Measurements from ENCODE around the gene SAA2. TPM values are rescaled to one million over a fixed set of nuclear protein-coding genes. Genes with fewer than 3 reads are reported as not detected.
A peak's percentile ranks its signal among the peaks of the same experiment; 100 is the strongest.
"Not testable (repeated sequence)": the region's sequence is repeated elsewhere in the genome, so short reads cannot be mapped to it uniquely, and the experiment has no call there.

SAA2 gene
- total RNA-seq, 1 donor from 2014 or later: not detected

DNA sequence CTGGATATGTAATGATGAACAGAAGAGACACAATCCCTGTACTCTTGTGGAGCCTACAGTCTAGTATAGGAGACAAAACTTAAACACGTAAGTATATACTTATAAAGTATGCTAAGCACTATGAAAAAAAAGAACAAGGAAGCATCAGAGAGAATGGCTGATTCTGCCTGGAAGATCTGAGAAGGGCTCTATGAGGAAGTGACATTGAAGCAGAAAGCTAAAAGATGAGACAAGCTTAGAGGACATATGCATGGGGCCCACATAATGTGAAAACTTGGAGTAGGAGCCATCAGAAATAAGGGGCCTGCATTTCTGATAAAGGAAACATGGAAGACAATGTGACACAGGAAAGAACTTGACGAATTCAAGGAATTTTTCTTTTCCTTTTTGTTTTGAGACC is 34.2 kb upstream of the SAA2 start:
- no peak for DNase-seq (ENCODE audit: low spot score)
- TF ChIP-seq CTCF (IDR thresholded peaks at IDR 0.05): no peak
- no peak overlapping the region for H3K27ac Mint-ChIP-seq (ENCODE audit: unreplicated experiment)
- H3K27me3 Mint-ChIP-seq (ENCODE audit: low read depth): no peaks in the 10 kb centered on the region
- H3K9me3 Mint-ChIP-seq (ENCODE audit: low read depth): no peaks in the 10 kb centered on the region
- peaks cover 47% of the 10 kb centered on the region for H3K36me3 Mint-ChIP-seq (ENCODE audit: low read depth)
- H3K4me1 Mint-ChIP-seq (ENCODE audit: low read depth): no peaks in the 10 kb centered on the region
- no peak overlapping the region for H3K4me3 Mint-ChIP-seq (ENCODE audit: unreplicated experiment)

DNA sequence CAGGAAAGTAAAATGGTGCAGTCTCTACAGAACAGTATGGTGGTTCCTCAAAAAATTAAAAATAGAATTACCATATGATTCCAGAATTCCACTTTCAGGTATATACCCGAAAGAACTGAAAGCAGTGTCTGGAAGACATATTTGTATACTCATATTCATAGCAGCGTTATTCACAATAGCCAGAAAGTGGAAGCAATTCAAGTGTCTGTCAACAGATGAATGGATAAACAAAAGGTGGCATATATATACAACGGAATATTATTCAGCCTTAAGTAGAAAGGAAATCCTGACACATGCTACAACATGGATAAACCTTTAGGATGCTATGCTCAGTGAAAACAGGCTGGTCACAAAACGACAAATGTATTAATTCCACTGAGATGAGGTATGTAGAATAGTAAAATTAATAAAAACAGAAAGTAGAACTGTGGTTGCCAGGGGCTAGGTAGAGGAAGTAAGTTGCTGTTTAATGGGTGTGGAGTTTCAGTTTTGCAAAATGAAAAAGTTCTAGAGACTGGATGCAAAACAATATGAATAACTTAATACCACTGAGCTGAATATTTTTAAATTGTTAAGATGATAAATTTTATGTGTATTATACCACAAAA is 32.1 kb upstream of the SAA2 start:
- H3K36me3 Mint-ChIP-seq (ENCODE audit: low read depth): peaks cover 46% of the 10 kb centered on the region

GRCh38 chr11:18277565-18278271 is 29.2 kb upstream of the SAA2 start:
- Mint-ChIP-seq H3K36me3 (ENCODE audit: low read depth) (peaks cover 38% of the 10 kb centered on the region), H3K4me1 (ENCODE audit: low read depth) (no peaks in the 10 kb centered on the region), H3K27ac (ENCODE audit: unreplicated experiment) (no peak overlapping the region), H3K4me3 (ENCODE audit: unreplicated experiment) (no peak overlapping the region), H3K9me3 (ENCODE audit: low read depth) (no peaks in the 10 kb centered on the region), H3K27me3 (ENCODE audit: low read depth) (no peaks in the 10 kb centered on the region)
- DNase-seq (ENCODE audit: low spot score): no peak
- TF ChIP-seq CTCF (IDR thresholded peaks at IDR 0.05): no peak

More for the DNA sequence above, 32.1 kb upstream of the SAA2 start:
- H3K27me3 Mint-ChIP-seq (ENCODE audit: low read depth): no peaks in the 10 kb centered on the region
- H3K9me3 Mint-ChIP-seq (ENCODE audit: low read depth): no peaks in the 10 kb centered on the region
- H3K27ac Mint-ChIP-seq (ENCODE audit: unreplicated experiment): no peak overlapping the region
- TF ChIP-seq CTCF (IDR thresholded peaks at IDR 0.05): no peak
- DNase-seq (ENCODE audit: low spot score): no peak
- H3K4me1 Mint-ChIP-seq (ENCODE audit: low read depth): no peaks in the 10 kb centered on the region
- H3K4me3 Mint-ChIP-seq (ENCODE audit: unreplicated experiment): no peak overlapping the region

DNA sequence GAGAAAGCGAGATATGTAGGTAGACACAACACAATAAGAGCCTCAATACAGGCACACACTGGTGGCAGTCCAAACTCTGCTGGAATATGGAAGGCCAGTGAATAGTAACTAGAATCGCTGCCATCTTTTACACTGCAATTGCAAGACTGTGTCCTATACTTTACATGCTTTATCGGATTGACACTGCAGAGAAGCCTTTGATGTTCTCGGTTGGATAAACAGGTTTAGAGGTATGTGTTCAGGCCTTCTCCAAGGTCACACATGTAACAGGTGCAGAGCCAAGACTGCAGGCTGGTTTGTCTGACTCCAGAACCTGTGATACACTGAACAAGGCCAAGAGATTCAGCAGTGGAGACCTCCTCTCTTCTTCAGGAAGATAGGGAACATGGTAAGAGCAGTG is 22.7 kb upstream of the SAA2 start:
- Mint-ChIP-seq H3K27ac (ENCODE audit: unreplicated experiment) (no peak overlapping the region), H3K36me3 (ENCODE audit: low read depth) (peaks cover 8% of the 10 kb centered on the region), H3K27me3 (ENCODE audit: low read depth) (no peaks in the 10 kb centered on the region), H3K4me3 (ENCODE audit: unreplicated experiment) (no peak overlapping the region), H3K9me3 (ENCODE audit: low read depth) (no peaks in the 10 kb centered on the region), H3K4me1 (ENCODE audit: low read depth) (no peaks in the 10 kb centered on the region)
- no peak for DNase-seq (ENCODE audit: low spot score)
- TF ChIP-seq CTCF (IDR thresholded peaks at IDR 0.05): no peak

DNA sequence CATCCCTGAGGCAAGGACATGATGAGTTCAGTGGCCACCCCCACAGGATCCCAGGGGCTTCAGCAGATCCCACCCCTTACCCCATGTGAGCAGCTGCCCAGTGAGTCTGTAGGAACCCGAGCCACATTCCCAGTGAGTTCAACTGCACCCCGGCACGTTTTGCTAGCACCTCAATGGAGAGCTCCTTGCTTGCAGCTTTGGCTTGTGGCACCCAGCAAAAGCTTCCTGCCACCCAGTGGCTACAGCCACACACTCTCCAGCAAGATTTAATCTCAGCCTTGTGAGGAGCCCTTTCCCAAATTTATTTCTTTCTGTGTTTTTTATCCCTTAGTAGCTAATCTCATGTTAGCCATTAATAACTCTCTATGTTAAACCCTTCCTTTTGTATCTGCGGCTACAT is 21.6 kb upstream of the SAA2 start:
- peaks cover 6% of the 10 kb centered on the region for H3K36me3 Mint-ChIP-seq (ENCODE audit: low read depth)
- no peak overlapping the region for H3K4me3 Mint-ChIP-seq (ENCODE audit: unreplicated experiment)
- DNase-seq (ENCODE audit: low spot score): no peak
- peak; percentile 37 for TF ChIP-seq CTCF (IDR thresholded peaks at IDR 0.05)
- H3K27ac Mint-ChIP-seq (ENCODE audit: unreplicated experiment): no peak overlapping the region
- no peaks in the 10 kb centered on the region for H3K27me3 Mint-ChIP-seq (ENCODE audit: low read depth)
- H3K9me3 Mint-ChIP-seq (ENCODE audit: low read depth): no peaks in the 10 kb centered on the region
- no peaks in the 10 kb centered on the region for H3K4me1 Mint-ChIP-seq (ENCODE audit: low read depth)

DNA sequence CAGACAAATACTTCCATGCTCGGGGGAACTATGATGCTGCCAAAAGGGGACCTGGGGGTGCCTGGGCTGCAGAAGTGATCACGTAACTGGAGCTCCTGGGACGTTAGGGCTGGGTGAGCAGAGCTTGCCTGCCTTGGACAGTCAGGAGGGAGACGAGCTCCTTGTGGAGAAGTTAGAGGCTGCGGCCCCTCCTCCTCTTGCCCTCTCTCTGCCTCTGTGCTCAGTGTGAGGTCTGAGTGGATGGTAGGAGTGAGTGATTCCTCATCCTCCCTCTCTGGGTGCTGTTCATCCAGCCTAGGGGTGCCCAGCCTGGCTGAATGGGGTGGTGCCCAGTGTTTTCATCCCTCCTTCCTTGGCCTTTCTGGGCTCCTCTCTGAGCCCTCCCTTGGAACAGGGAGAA is 20.8 kb upstream of the SAA2 start:
- not testable (repeated sequence) for H3K9me3 Mint-ChIP-seq (ENCODE audit: low read depth); H3K4me1 Mint-ChIP-seq (ENCODE audit: low read depth); H3K4me3 Mint-ChIP-seq (ENCODE audit: unreplicated experiment); DNase-seq (ENCODE audit: low spot score); H3K36me3 Mint-ChIP-seq (ENCODE audit: low read depth); H3K27ac Mint-ChIP-seq (ENCODE audit: unreplicated experiment); H3K27me3 Mint-ChIP-seq (ENCODE audit: low read depth)

DNA sequence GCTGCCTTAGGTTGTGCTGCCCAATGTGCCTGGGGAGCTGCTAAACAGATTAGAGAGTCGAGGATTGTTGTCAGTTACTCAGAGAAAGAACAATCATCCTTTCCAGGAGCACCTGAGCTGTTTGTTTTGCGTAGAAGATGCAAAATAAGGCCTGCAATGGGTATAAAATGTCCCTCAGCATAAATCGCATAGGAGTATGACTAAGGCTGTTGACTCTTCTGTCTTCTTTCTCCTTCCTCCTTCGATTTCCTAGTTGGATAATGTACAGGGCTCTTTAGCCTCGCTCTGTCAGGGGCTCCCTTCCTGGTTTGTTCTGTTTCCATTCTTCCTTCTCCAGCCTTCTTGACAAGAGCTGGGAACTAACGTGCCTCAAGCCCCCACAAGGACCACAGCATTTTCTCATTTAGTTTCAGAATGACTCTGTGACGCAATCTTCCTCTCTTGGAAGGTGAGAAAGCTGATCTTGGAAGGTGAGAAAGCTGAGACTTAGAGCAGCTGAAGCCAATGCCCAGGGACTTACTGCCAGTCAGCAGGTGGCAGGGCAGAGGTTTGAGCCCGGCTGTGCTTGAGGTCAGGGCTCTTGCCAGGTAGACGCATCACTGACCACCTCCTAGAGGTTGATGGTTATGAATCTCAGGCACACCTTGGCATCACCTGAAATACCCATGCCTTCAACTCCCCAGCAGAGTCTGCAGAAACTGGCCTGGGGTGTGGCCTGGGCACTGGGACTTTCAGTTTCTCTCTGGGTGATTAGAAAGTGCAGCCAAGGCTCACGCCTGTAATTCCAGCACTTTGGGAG is 19.1 kb upstream of the SAA2 start:
- not testable (repeated sequence) for DNase-seq (ENCODE audit: low spot score); H3K9me3 Mint-ChIP-seq (ENCODE audit: low read depth); H3K4me3 Mint-ChIP-seq (ENCODE audit: unreplicated experiment); H3K4me1 Mint-ChIP-seq (ENCODE audit: low read depth); H3K27me3 Mint-ChIP-seq (ENCODE audit: low read depth); H3K36me3 Mint-ChIP-seq (ENCODE audit: low read depth); H3K27ac Mint-ChIP-seq (ENCODE audit: unreplicated experiment)
